Spinal cord (tissue), 10 donors: Measurements from ENCODE around the gene LECT2. TPM values are rescaled to one million over a fixed set of nuclear protein-coding genes. Genes with fewer than 3 reads are reported as not detected.

Source experiments
- DNase-seq, 6 donors: peaks; one replicate each; pipeline versions ENCODE4 v3.0.0 to v3.0.0-alpha.2; 2013 to 2015; ENCODE audit warnings: low spot score in 6 of 6, low read depth in 4 of 6
- H3K27ac ChIP-seq: one replicate; pipeline ENCODE4 v1.5.1; 2013; ENCODE audit warnings: low read depth, low read length, control low read depth
- H3K27me3 ChIP-seq: one replicate; pipeline ENCODE4 v1.6.1; 2013; ENCODE audit warnings: low read length; ENCODE audit not compliant: control insufficient read depth, insufficient read depth
- H3K36me3 ChIP-seq: one replicate; pipeline ENCODE4 v1.6.1; 2013; ENCODE audit warnings: low read length; ENCODE audit not compliant: control insufficient read depth, insufficient read depth
- H3K4me1 ChIP-seq: one replicate; pipeline ENCODE4 v1.6.1; 2013; ENCODE audit warnings: low read length; ENCODE audit not compliant: control insufficient read depth, insufficient read depth
- H3K4me3 ChIP-seq: one replicate; pipeline ENCODE4 v1.5.1; 2013; ENCODE audit warnings: low read depth, low read length, control low read depth
- H3K9me3 ChIP-seq: one replicate; pipeline ENCODE4 v1.6.1; 2013; ENCODE audit warnings: low read length; ENCODE audit not compliant: control insufficient read depth, insufficient read depth
- whole genome bisulfite sequencing: methylation state at CpG from one replicate; pipeline ENCODE4 v1.1.5; 2013; ENCODE audit warnings: missing lambda C conversion rate; ENCODE audit not compliant: insufficient coverage; 5-methylcytosine and 5-hydroxymethylcytosine counted together
- polyA plus RNA-seq, 2 donors: library from polyadenylated mRNA; unstranded; fragments of 120-200 nt; gene quantifications; one replicate each; pipeline ENCODE4 v1.2.1, GENCODE V29; 2013; ENCODE audit not compliant: insufficient read length in 2 of 2
- total RNA-seq, 2 donors: library from RNA; depleted of rRNA in 1 of 2; stranded (reverse); fragments of 120-200 nt in 1 of 2; fragments of >200 nt in 1 of 2; gene quantifications; one replicate each; pipeline versions ENCODE4 v1.2.3 to v1.2.4, GENCODE V29; 2013 to 2014
- donor health status: healthy.

Gene LECT2
- total and polyA plus RNA-seq, 4 donors: 1.7 to 2.1 TPM; not detected in 2

GRCh38 chr5:135985951-135986350 lies 31.2 kb upstream of the LECT2 start:
- Histone ChIP-seq H3K4me3 (no peak overlapping the region), H3K9me3 (peaks cover 4% of the 10 kb centered on the region), H3K27me3 (no peaks in the 10 kb centered on the region), H3K4me1 (peaks cover 7% of the 10 kb centered on the region), H3K36me3 (no peaks in the 10 kb centered on the region), H3K27ac (no peak overlapping the region)
- no peak for DNase-seq
- no CpG with 5 or more reads among the region's 1 CpG for WGBS

DNA sequence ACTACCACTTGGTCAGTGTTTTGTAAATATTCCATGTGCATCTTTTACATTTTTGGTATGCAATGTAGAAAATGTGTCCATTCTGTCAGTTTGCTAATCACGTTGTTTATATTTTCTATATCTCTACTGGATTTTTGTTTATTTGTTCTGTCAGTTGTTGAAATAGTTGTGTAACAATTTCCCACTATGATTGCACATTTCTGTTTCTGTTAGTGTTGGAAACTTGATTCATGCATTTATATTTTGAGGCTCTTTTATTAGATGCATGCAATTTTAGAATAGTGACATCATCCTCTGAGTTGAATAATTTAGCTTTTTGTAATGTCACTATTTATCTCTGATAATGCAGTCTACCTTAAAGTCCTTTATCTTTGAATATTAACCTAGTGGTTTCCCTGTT lies 25.8 kb upstream of the LECT2 start:
- H3K4me3 ChIP-seq: no peak overlapping the region
- no peaks in the 10 kb centered on the region for H3K36me3 ChIP-seq
- no peaks in the 10 kb centered on the region for H3K4me1 ChIP-seq
- H3K27me3 ChIP-seq: peaks cover 10% of the 10 kb centered on the region
- no peak overlapping the region for H3K27ac ChIP-seq
- DNase-seq: no peak
- peaks cover 2% of the 10 kb centered on the region for H3K9me3 ChIP-seq
- no CpG with 5 or more reads among the region's 1 CpG for WGBS

DNA sequence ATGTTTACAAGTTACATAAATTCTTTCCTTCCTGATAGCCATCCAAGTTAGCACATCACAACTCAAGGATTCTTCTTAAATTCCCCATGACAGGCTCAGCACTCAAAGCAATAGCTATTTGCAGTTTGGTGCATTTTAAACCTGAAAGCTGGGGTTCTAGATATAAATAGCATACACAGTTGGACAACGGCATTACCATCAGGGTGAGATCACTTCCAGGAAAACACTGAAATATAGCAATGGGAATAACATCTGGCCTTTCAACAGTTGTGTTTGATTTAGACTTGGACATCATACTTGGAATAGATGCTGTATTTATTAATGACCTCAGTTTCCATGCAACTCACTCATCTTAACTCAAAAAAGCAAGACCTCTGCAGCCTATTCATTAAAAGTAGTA lies 24.7 kb upstream of the LECT2 start:
- DNase-seq: peak in 1 of 6 donors; percentile 44
- no peaks in the 10 kb centered on the region for H3K4me1 ChIP-seq
- no peak overlapping the region for H3K4me3 ChIP-seq
- H3K9me3 ChIP-seq: peaks cover 2% of the 10 kb centered on the region
- H3K27ac ChIP-seq: peak overlapping the region; percentile 19
- WGBS: 60% methylated on average over 1 of the region's 1 CpG
- peaks cover 10% of the 10 kb centered on the region for H3K27me3 ChIP-seq
- H3K36me3 ChIP-seq: no peaks in the 10 kb centered on the region

DNA sequence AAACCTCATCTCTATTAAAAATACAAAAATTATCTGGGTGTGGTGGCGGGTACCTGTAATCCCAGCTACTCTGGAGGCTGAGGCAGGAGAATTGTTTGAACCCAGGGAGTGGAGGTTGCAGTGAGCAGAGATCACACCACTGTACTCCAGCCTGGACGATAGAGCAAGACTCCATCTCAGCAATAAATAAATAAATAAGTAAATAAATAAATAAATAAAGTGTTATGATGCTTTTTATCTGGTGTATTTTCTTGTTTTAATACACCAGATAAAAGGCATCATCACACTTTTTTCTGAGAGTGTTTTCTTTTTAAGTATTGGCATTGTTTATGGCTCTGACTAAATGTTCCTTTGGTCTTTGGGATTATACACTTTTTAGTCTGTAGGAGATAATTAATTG lies 24.2 kb upstream of the LECT2 start:
- H3K4me3 ChIP-seq: no peak overlapping the region
- no peaks in the 10 kb centered on the region for H3K4me1 ChIP-seq
- H3K9me3 ChIP-seq: peaks cover 2% of the 10 kb centered on the region
- no peaks in the 10 kb centered on the region for H3K36me3 ChIP-seq
- no peak overlapping the region for H3K27ac ChIP-seq
- no peak for DNase-seq
- WGBS: no CpG with 5 or more reads among the region's 2 CpGs
- H3K27me3 ChIP-seq: peaks cover 10% of the 10 kb centered on the region

- Histone ChIP-seq H3K27ac (no peak overlapping the region), H3K9me3 (peaks cover 2% of the 10 kb centered on the region), H3K4me1 (no peaks in the 10 kb centered on the region), H3K27me3 (peaks cover 10% of the 10 kb centered on the region), H3K4me3 (no peak overlapping the region), H3K36me3 (no peaks in the 10 kb centered on the region)
- no peak for DNase-seq
- WGBS: 75% methylated on average over 3 of the region's 4 CpGs
Measured at GRCh38 chr5:135978212-135978631, 23.4 kb upstream of the LECT2 start.

GRCh38 chr5:135977375-135977928 lies 22.7 kb upstream of the LECT2 start:
- Histone ChIP-seq H3K27me3 (peaks cover 10% of the 10 kb centered on the region), H3K27ac (no peak overlapping the region), H3K4me1 (no peaks in the 10 kb centered on the region), H3K36me3 (no peaks in the 10 kb centered on the region), H3K9me3 (peaks cover 2% of the 10 kb centered on the region), H3K4me3 (no peak overlapping the region)
- DNase-seq: peak in 1 of 6 donors; percentile 33
- 17% methylated on average over 16 of the region's 17 CpGs for WGBS

DNA sequence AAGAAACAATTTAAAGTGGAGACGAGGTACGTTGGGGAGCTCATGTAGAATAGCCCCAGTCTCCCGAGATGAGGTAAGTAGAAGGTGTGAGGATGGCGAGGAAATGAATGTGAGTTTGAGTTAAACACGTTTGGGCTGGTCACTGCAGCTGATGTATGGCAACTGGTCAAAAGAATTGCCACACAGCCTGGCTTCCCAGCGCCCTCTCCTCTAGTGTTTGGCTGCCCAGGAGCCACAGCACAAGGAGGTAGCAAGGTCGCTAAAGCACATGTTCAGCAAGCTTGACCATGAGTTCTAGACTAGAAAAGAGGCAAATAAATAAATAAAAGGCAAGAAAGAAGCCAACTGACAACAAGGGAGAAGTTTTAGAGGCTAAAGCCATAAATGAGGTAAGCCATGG lies 21.4 kb upstream of the LECT2 start:
- no peak for DNase-seq
- H3K4me3 ChIP-seq: no peak overlapping the region
- WGBS: 82% methylated on average over 7 of the region's 7 CpGs
- no peaks in the 10 kb centered on the region for H3K36me3 ChIP-seq
- H3K9me3 ChIP-seq: no peaks in the 10 kb centered on the region
- H3K27me3 ChIP-seq: peaks cover 10% of the 10 kb centered on the region
- H3K4me1 ChIP-seq: no peaks in the 10 kb centered on the region
- no peak overlapping the region for H3K27ac ChIP-seq

- H3K36me3 ChIP-seq: no peaks in the 10 kb centered on the region
- DNase-seq: peak in 1 of 6 donors; percentile 50
- peaks cover 3% of the 10 kb centered on the region for H3K9me3 ChIP-seq
- no peak overlapping the region for H3K4me3 ChIP-seq
- WGBS: no CpG with 5 or more reads among the region's 4 CpGs
- peaks cover 10% of the 10 kb centered on the region for H3K27me3 ChIP-seq
- H3K4me1 ChIP-seq: no peaks in the 10 kb centered on the region
- H3K27ac ChIP-seq: no peak overlapping the region
Measured at GRCh38 chr5:135975122-135975521, 20.3 kb upstream of the LECT2 start.

DNA sequence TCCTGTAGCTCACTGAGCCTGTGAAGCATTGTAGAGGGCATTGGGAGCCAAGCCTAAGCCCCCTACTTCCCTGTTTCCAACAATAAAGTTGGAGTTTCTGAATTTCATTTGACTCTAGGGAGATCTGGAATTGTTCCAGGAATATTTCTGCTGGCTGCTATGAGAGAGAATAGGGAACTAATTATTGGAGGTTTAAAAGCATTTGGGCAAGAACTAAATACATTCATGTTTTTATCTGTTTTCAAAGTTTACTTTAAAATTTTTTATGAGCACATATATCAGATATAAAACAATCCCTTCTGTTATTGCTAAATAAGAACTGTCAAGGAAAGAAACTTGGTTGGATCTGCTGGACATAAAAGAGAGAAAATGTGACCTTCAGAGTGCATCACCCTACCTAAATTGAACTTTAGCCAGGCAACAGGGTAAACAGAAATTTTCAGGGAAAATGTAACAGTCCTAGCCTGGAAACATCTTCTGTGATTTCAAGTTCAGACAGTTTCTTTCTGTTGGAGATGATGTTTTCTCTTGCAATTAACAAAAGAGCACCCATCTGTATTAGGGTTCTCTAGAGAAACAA lies 19.3 kb upstream of the LECT2 start:
- peaks cover 3% of the 10 kb centered on the region for H3K9me3 ChIP-seq

DNA sequence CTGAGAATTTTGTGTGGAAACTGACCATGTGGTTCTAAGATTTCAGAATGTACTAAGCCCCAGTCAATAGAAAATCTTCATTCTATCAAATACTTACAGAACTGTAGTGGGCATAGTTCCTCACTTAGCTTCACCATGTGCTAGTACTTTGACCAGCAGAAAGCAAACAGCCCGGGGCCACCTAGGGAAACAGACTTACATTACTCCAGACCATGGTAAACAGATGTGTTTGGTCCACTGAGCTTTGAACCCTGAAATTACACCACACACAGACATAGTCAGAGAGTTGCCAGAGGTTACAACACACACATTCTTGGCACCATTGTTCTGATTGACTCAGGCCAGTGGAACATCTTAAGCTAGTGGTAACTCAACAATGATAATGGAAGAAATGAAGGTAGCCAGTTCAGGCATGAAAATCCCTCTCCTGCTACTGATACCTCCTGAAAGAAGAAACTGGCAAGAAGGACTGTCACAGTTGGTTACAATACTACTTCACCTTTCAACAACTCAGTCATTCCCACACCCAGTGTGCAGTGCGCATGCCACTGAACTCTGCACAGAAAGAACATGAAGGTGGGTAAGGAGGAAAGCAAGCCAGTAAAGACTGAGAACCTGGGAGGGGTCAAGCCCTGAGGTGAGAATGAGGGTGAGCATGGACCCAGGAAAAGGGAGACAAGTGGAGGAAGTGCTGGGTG lies 18.7 kb upstream of the LECT2 start:
- Histone ChIP-seq H3K4me1 (no peaks in the 10 kb centered on the region), H3K27ac (no peak overlapping the region), H3K27me3 (peaks cover 10% of the 10 kb centered on the region), H3K4me3 (no peak overlapping the region), H3K36me3 (no peaks in the 10 kb centered on the region), H3K9me3 (peaks cover 3% of the 10 kb centered on the region)
- WGBS: 100% methylated on average over 2 of the region's 2 CpGs
- DNase-seq: no peak

More for the DNA sequence above, 19.3 kb upstream of the LECT2 start:
- H3K36me3 ChIP-seq: no peaks in the 10 kb centered on the region
- peaks cover 10% of the 10 kb centered on the region for H3K27me3 ChIP-seq
- no peak overlapping the region for H3K4me3 ChIP-seq
- no peak for DNase-seq
- no peak overlapping the region for H3K27ac ChIP-seq
- no peaks in the 10 kb centered on the region for H3K4me1 ChIP-seq
